Smooth muscle cell of the coronary artery (primary cell): ENCODE results near the gene KCNJ12. TPM values are rescaled to one million over a fixed set of nuclear protein-coding genes. Genes with fewer than 3 reads are reported as not detected.

Experiments used
- total RNA-seq: library from RNA; depleted of rRNA; stranded (reverse); fragments of >200 nt; gene quantifications from 2 replicates; pipeline ENCODE4 v1.2.3, GENCODE V29; 2014; ENCODE audit warnings: low replicate concordance

KCNJ12 gene
- total RNA-seq = under 0.01 and 24.8 TPM in 2 replicates

DNA sequence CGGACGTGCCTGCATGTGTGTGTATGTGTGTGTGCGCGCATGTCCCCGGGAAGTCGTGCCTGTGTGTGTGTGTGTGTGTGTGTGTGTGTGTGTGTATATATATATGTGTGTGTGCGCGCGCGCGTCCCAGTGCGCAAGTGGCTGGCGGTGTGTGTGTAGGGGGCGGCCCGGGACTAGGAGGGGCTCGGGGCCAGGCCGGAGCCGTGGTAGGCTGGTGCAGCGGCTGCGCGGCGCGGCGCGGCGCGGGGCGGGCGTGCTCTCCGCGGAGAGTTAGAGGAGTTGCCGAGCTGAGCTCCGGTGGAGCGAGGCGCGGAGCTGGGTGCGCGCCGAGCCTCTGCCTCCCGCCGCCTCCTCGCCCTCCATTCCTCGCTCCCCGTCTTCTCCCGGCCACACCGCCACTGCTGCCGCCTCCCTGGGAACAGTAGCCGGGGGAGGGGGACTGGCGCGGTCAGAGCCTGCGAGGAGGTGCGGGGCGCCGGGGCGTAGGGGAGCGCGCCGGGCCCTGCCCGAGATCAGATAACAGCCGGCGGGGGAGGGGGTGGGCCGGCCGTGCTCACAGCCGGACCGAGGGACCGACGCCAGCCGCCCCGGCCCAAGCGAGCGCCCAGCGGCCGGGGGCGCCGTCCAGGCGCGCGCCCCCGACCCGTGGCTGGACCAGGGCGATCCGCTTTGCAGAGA is at the start of gene KCNJ12:
KCNJ12 (plus strand) TSS at position 277 of the 678 bp plus-strand sequence. CDS start 38,986 bp downstream, outside the sequence.

Other genes with a start within 250 kb of the KCNJ12 start
- 21.0 and 51.2 TPM in 2 replicates for gene DHRS7B, start 249.4 kb upstream of the KCNJ12 start, total RNA-seq
- gene TMEM11, start 162.2 kb upstream of the KCNJ12 start, total RNA-seq = 16.3 and 20.7 TPM in 2 replicates
- gene NATD1, start 122.9 kb upstream of the KCNJ12 start, total RNA-seq = 2.5 and 3.4 TPM in 2 replicates
- 8.9 and 9.6 TPM in 2 replicates for gene MAP2K3, start 91.6 kb upstream of the KCNJ12 start, total RNA-seq